GM12872 (cell line): ENCODE measurements around the gene PTMS.

Experiments used
- TF ChIP-seq, protein P1 (sequence below): IDR thresholded peaks from 3 replicates; pipeline ENCODE4 v1.5.1; 2011; ENCODE audit warnings: low read depth, mild to moderate bottlenecking, low read length, moderate library complexity; ENCODE audit not compliant: insufficient read depth

The PTMS gene

DNA sequence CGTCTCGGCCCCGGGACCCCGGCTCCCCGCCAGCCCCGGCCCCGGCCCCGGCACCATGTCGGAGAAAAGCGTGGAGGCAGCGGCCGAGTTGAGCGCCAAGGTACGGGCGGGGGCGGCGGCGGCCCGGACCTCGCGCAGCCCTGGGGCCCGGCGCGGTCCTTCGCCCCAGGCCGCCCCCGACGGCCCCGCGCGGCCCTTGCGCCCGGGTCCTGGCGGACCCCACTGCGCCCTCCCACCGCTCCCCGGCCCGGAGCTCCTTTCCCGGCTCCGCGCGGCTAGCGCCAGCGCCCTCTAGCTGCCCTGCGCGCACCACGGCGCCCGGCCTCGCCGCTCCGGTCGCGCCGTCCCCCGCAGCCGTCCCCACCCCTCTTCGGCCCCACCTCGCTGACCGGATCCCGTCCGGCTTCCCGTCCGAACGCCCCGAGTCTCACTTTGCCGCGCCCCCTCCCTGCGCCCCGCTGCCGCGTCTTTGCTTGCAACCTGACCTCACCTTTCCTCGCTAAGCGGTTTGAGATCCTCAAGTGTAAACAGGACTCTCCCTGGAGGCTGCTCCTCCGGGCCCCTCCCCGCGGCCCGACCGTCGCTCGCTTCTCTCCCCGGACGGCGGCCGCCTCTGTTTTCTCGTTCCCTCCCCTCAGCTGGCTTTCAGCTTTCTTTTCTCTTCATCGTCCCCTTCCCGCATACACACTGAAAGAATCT, 637 bp downstream of the PTMS start:
- TF ChIP-seq, protein P1, sequence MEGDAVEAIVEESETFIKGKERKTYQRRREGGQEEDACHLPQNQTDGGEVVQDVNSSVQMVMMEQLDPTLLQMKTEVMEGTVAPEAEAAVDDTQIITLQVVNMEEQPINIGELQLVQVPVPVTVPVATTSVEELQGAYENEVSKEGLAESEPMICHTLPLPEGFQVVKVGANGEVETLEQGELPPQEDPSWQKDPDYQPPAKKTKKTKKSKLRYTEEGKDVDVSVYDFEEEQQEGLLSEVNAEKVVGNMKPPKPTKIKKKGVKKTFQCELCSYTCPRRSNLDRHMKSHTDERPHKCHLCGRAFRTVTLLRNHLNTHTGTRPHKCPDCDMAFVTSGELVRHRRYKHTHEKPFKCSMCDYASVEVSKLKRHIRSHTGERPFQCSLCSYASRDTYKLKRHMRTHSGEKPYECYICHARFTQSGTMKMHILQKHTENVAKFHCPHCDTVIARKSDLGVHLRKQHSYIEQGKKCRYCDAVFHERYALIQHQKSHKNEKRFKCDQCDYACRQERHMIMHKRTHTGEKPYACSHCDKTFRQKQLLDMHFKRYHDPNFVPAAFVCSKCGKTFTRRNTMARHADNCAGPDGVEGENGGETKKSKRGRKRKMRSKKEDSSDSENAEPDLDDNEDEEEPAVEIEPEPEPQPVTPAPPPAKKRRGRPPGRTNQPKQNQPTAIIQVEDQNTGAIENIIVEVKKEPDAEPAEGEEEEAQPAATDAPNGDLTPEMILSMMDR: peak; percentile 64; the same call in 2 of the 3 replicates

DNA sequence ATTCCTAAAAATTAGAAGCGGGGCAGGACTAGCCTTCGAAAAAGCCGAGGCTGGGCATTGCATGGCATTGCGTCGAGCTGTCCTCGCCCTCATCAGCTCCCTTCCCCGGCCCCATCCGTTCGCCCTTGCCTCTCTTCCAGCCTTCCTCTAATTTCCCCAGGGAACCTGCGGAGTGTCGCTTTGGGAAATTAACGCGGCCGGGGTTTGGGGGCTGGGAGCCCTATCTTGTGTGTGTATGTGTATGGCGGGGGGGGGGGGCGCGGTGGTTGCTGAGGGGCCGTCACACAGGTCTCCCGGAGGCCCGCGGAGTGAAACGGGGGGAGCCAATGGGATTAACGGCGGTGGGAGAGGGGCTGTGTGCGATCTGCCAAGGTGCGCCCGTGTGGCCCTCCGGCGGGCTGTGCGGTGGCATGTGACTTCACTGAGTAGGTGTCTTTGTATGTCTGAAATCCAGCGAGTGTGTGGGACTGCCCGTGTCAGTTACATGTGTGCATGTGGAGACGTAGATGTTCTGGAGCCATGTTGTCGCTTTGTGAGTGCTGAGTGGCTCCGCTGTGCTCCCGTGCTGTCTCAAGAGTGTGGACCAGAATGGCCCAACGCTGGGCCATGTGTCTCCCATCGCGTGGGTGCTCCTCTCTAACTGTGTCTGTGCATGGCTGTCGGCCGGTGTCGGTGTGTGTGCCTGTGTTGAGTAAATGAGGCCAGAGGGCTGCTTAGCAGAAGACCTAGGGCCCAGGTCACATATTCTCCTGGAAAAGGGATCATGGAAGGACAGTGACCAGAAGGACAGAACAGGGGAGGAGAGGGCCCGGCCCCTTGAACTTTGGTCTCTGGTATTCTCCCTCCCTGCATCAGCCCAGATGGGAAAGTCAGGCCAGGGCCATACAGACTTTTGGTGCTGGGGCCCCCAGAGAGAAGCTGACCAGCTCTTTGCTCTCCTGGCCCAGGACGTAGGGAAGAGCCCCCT, 1.5 kb downstream of the PTMS start:
- TF ChIP-seq, protein P1: no peak

DNA sequence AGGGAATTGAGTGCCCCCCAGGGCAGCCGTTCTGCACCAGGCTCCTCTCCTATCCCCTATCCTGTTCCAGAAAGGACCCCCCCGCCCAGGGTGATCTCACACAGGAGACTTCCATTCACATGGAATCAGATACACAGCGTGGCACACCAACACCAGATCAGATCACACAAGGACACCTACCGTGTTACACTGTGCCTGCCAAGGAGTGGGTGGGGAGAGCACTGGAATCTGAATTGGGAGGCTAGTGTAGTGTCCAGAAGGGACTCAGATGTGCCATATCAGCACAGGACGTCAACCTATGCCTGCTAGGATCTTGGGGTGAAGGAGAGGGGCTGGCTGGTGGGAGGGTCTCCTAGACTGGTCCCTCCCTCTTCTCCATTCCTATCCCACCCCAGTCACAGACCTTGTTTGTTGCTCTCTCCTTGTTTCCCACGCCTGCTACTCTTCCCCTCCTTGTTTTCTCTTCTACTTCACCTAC, 2.3 kb downstream of the PTMS start:
- TF ChIP-seq, protein P1: no peak

DNA sequence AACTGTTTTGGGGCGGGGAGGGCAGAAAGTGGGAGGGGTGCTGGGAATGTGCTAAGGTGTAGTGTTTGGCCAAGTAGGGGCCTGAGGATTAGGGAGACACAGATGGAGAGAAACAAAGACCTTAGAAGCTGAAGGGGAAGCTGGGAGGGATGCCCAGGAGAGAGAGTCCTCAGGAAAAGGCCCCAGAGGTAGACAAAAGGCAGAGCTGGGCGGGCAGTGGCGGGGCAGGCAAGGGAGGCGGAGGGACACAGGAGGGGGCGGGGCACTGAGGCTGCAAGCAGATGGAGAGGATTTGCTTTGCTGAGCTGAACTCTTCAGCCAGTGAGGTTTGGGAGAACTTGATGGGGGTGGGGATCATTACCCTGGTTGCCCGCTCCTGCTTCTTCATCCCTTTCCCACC, 2.8 kb downstream of the PTMS start:
- TF ChIP-seq, protein P1: no peak

DNA sequence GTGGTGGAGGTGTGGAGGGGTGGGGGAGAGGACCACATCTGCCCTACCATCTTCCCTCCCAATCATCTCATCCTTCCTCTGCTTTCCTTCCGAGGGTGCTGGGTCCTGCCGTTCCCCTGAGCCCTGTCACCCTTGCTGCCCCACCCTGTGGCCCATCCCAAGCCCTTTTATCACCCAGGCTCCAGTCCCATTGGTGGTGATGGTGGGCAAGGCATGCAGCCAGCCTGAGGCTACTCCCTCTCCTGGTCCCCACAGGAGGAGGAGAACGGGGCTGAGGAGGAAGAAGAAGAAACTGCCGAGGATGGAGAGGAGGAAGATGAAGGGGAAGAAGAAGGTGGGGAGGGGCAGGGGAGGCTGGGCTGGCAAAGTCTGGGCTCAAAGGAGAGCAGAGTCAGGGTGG, 3.5 kb downstream of the PTMS start:
- TF ChIP-seq, protein P1: no peak

DNA sequence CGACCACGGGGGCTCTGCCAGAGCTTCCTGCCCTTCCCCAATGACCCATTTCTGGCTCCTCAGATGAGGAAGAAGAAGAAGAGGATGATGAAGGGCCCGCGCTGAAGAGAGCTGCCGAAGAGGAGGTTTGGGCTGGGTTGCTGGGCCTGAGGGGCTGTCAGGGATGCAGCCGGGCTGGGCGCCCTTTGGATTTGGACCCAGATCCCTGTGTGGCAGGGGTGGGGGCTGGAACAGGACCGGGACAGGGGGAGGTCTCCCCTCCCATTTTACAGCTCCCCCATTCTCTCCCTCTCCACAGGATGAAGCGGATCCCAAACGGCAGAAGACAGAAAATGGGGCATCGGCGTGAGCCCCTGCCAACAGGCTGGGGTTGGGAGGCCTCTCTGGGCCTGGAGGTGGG, 3.9 kb downstream of the PTMS start:
- TF ChIP-seq, protein P1: no peak

DNA sequence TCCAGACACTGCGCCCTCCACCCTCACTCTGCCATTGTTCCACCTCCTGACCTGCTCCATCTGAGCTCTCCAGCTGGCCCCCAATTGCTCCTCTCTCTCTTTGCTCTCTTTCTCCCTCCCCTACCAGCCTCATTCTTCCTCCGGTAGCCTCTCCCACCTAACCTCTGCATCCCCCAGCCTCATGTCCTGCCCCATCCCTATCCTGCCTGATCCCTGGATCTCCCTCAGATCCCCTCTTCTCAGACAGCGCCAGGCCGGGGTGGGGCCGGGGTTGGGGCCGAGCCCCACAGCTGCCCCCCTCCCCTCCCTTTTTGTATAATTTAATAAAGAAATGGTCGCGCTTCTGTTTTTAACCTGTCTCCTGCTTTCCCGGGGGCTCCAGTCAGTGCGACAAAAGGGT, 4.4 kb downstream of the PTMS start:
- TF ChIP-seq, protein P1: no peak
